Liver (tissue), 9 donors: ENCODE results near the gene RBM23. TPM values are rescaled to one million over a fixed set of nuclear protein-coding genes. Genes with fewer than 3 reads are reported as not detected.

Experiments used
- DNase-seq: peaks from one replicate; pipeline ENCODE4 v3.0.0-alpha.2; 2017; ENCODE audit warnings: low spot score
- H3K27ac ChIP-seq, 2 donors: one replicate each; pipeline ENCODE4 v1.7.0; 2013; ENCODE audit warnings: inconsistent platforms in 2 of 2, low read length in 2 of 2, control low read depth in 1 of 2, low read depth in 1 of 2, mild to moderate bottlenecking in 1 of 2
- H3K27me3 ChIP-seq, 4 donors: one replicate each; pipeline versions ENCODE4 v1.6.1 to v1.7.0; 2013; ENCODE audit warnings: low read length in 3 of 4, inconsistent platforms in 1 of 4, mild to moderate bottlenecking in 1 of 4, moderate library complexity in 1 of 4; ENCODE audit not compliant: control insufficient read depth in 4 of 4, insufficient read depth in 4 of 4
- H3K36me3 ChIP-seq, 4 donors: one replicate each; pipeline versions ENCODE4 v1.6.1 to v1.7.0; 2013; ENCODE audit warnings: low read length in 3 of 4, mild to moderate bottlenecking in 3 of 4, low read depth in 1 of 4, moderate library complexity in 1 of 4; ENCODE audit not compliant: control insufficient read depth in 4 of 4, insufficient read depth in 3 of 4
- H3K4me1 ChIP-seq, 4 donors: one replicate each; pipeline versions ENCODE4 v1.6.1 to v1.7.0; 2013; ENCODE audit warnings: low read length in 3 of 4, mild to moderate bottlenecking in 3 of 4, moderate library complexity in 1 of 4; ENCODE audit not compliant: control insufficient read depth in 4 of 4, insufficient read depth in 4 of 4
- H3K4me3 ChIP-seq, 3 donors: one replicate each; pipeline versions ENCODE4 v1.6.1 to v1.7.0; 2013; ENCODE audit warnings: low read length in 3 of 3, control low read depth in 1 of 3, low read depth in 1 of 3, mild to moderate bottlenecking in 1 of 3
- H3K9ac ChIP-seq, 2 donors: one replicate each; pipeline ENCODE4 v1.7.0; 2013; ENCODE audit warnings: low read length in 2 of 2, mild to moderate bottlenecking in 2 of 2, moderate library complexity in 2 of 2, control low read depth in 1 of 2, low read depth in 1 of 2
- H3K9me3 ChIP-seq, 4 donors: one replicate each; pipeline versions ENCODE4 v1.6.1 to v1.7.0; 2013; ENCODE audit warnings: low read length in 3 of 4; ENCODE audit not compliant: control insufficient read depth in 4 of 4
- EGR1 ChIP-seq, 2 donors: IDR thresholded peaks; 2 replicates each; pipeline ENCODE4 v1.6.1; 2016 to 2018; ENCODE audit warnings: antibody characterized with exemption in 2 of 2, low read depth in 2 of 2
- FOXA1 ChIP-seq: IDR thresholded peaks from 2 replicates; pipeline ENCODE4 v1.6.1; 2016; ENCODE audit warnings: antibody characterized with exemption
- FOXA2 ChIP-seq: IDR thresholded peaks from 2 replicates; pipeline ENCODE4 v1.6.1; 2016; ENCODE audit warnings: antibody characterized with exemption
- GABPA ChIP-seq, 2 donors: IDR thresholded peaks in 1 of 2; conservative IDR thresholded peaks in 1 of 2; 2 replicates each; pipeline ENCODE4 v1.6.1; 2016; ENCODE audit warnings: antibody characterized with exemption in 2 of 2, mild to moderate bottlenecking in 1 of 2, moderate library complexity in 1 of 2
- HNF4A ChIP-seq, 2 donors: conservative IDR thresholded peaks; 2 replicates each; pipeline ENCODE4 v1.6.1; 2016; ENCODE audit warnings: antibody characterized with exemption in 2 of 2, mild to moderate bottlenecking in 2 of 2
- HNF4G ChIP-seq: IDR thresholded peaks from 2 replicates; pipeline ENCODE4 v1.6.1; 2016; ENCODE audit warnings: antibody characterized with exemption
- NR2F2 ChIP-seq: IDR thresholded peaks from 2 replicates; pipeline ENCODE4 v1.6.1; 2016; ENCODE audit warnings: antibody characterized with exemption
- RAD21 ChIP-seq, 2 donors: IDR thresholded peaks; 2 replicates each; pipeline ENCODE4 v1.6.1; 2016; ENCODE audit warnings: antibody characterized with exemption in 2 of 2, mild to moderate bottlenecking in 2 of 2
- REST ChIP-seq: IDR thresholded peaks from 2 replicates; pipeline ENCODE4 v1.6.1; 2016; ENCODE audit warnings: antibody characterized with exemption, mild to moderate bottlenecking
- RXRA ChIP-seq, 2 donors: IDR thresholded peaks; 2 replicates each; pipeline ENCODE4 v1.6.1; 2017 to 2018; ENCODE audit warnings: antibody characterized with exemption in 2 of 2, mild to moderate bottlenecking in 1 of 2
- SP1 ChIP-seq: IDR thresholded peaks from 2 replicates; pipeline ENCODE4 v1.6.1; 2018; ENCODE audit warnings: antibody characterized with exemption, mild to moderate bottlenecking
- TAF1 ChIP-seq: conservative IDR thresholded peaks from 2 replicates; pipeline ENCODE4 v1.6.1; 2016; ENCODE audit warnings: antibody characterized with exemption, mild to moderate bottlenecking
- WGBS: extraction: QIAGEN DNeasy Blood & Tissue Kit; methylation state at CpG from one replicate; pipeline ENCODE4 v1.1.7; 2013; 5-methylcytosine and 5-hydroxymethylcytosine counted together
- polyA plus RNA-seq, 2 donors: library from polyadenylated mRNA; stranded (reverse) in 1 of 2; unstranded in 1 of 2; fragments of 200-250 nt in 1 of 2; fragments of >200 nt in 1 of 2; fragmentation: Nextera tagmentation in 1 of 2; extraction: Ambion mirVana in 1 of 2; gene quantifications; one replicate each; pipeline versions ENCODE4 v1.2.1 to v1.2.3, GENCODE V29; 2013 to 2015
- total RNA-seq, 2 donors: library from RNA; depleted of rRNA; stranded (reverse); fragments of >200 nt; gene quantifications; one replicate each; pipeline ENCODE4 v1.2.3, GENCODE V29; 2014
- TF ChIP-seq, protein P1 (sequence below): IDR thresholded peaks from 2 replicates; pipeline ENCODE4 v1.6.1; 2016; ENCODE audit warnings: antibody characterized with exemption
- TF ChIP-seq, protein P2 (sequence below): IDR thresholded peaks from 2 replicates; pipeline ENCODE4 v1.6.1; 2016; ENCODE audit warnings: antibody characterized with exemption
- donor health status: healthy.
- donor health status: healthy.
- donor health status: healthy.
- donor health status: healthy.
- donor health status: healthy.

Gene RBM23
- total and polyA plus RNA-seq, 4 donors: 22.3 to 242 (median 31.4) TPM

DNA sequence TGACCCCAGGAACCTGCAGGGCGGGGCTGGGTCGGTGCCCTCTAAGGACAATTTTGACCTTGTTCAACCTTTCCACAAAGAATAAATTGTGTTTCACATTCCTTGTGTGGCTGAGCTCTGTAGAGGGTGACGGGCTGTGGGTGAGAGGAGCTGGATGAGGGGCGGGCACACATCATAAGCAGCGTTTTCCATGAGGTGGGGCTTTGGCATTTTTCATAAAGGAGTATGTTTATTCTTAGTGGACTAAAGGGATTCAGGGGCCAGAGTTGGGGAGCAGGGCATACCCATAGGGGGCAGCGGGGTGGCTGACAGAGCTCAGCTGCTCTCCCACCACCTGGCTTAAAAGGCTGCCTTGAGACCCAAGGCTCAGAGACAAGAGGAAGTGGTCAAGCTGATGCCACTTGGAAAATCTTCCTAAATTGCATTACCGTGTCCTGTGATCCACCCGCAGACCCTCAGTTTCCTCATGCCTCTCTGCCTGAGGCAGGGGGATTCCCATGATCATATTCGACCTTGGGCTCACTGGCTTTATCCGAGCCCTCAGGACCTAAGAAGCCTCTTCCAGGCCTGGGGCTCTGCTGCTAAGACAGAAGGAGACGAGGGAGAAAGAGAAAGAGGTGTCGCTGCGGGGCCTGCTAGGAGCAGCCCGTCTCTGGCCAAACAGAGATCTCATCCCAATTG, 71.1 kb downstream of the RBM23 start (continued):
- no peak for TF ChIP-seq RAD21 (IDR thresholded peaks at IDR 0.05)

DNA sequence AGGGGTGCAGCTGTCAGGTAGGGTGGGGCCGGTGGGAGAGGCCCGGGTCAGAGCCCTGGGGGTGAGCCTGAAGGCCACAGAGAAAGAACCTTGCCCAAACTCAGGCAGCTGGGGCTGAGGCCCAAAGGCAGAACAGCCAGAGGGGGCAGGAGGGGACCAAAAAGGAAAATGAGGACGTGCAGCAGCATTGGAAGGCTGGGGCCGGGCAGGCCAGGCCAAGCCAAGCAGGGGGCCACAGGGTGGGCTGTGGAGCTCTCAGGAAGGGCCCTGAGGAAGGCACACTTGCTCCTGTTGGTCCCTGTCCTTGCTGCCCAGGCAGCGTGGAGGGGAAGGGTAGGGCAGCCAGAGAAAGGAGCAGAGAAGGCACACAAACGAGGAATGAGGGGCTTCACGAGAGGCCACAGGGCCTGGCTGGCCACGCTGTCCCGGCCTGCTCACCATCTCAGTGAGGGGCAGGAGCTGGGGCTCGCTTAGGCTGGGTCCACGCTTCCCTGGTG, 72.1 kb downstream of the RBM23 start:
- no peaks in the 10 kb centered on the region for H3K9me3 ChIP-seq
- no peak for DNase-seq
- no peak overlapping the region for H3K9ac ChIP-seq
- H3K4me3 ChIP-seq: no peak overlapping the region
- no peaks in the 10 kb centered on the region for H3K27me3 ChIP-seq
- TF ChIP-seq RAD21 (IDR thresholded peaks at IDR 0.05) (no peak), NR2F2 (no peak), HNF4G (no peak)
- H3K27ac ChIP-seq: no peak overlapping the region
- H3K36me3 ChIP-seq: peaks cover 2 to 12% (median 4%) of the 10 kb centered on the region in 4 donors
- peaks cover 0 to 5% (median 3%) of the 10 kb centered on the region in 4 donors for H3K4me1 ChIP-seq
- WGBS: 91% methylated on average over 11 of the region's 11 CpGs

DNA sequence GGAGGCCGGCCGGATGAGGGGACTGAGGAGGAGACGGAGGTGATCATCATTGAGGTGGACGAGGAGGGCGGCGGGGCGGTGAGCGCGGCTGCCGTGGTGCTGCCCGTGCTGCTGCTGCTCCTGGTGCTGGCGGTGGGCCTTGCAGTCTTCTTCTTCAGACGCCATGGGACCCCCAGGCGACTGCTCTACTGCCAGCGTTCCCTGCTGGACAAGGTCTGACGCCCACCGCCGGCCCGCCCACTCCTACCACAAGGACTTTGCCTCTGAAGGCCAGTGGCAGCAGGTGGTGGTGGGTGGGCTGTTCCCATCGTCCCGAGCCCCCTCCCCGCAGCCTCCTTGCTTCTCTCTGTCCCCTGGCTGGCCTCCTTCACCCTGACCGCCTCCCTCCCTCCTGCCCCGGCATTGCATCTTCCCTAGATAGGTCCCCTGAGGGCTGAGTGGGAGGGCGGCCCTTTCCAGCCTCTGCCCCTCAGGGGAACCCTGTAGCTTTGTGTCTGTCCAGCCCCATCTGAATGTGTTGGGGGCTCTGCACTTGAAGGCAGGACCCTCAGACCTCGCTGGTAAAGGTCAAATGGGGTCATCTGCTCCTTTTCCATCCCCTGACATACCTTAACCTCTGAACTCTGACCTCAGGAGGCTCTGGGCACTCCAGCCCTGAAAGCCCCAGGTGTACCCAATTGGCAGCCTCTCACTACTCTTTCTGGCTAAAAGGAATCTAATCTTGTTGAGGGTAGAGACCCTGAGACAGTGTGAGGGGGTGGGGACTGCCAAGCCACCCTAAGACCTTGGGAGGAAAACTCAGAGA, 72.9 kb downstream of the RBM23 start:
- Histone ChIP-seq H3K4me1 (peaks cover 0 to 5% (median 4%) of the 10 kb centered on the region in 4 donors), H3K4me3 (no peak overlapping the region), H3K27me3 (no peaks in the 10 kb centered on the region), H3K9me3 (no peaks in the 10 kb centered on the region), H3K36me3 (peaks cover 2 to 12% (median 4%) of the 10 kb centered on the region in 4 donors), H3K27ac (no peak overlapping the region), H3K9ac (no peak overlapping the region)
- WGBS: 96% methylated on average over 26 of the region's 26 CpGs
- TF ChIP-seq FOXA2: no peak
- no peak for TF ChIP-seq REST
- TF ChIP-seq HNF4G: no peak
- DNase-seq: no peak

DNA sequence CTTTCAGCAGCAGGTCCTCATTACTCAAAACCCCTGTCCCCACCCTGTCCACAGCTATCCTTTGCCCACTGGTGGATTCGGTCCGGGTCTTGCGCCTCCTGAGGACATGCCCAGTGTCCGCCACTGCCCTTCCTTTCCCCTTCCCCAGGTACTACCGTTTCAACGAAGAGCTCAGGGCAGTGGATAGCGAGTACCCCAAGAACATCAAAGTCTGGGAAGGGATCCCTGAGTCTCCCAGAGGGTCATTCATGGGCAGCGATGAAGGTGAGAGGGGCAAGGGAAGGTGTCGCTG, 73.9 kb downstream of the RBM23 start:
- Histone ChIP-seq H3K27me3 (no peaks in the 10 kb centered on the region), H3K27ac (no peak overlapping the region), H3K36me3 (peaks cover 2 to 12% (median 4%) of the 10 kb centered on the region in 4 donors), H3K4me1 (peaks cover 0 to 5% (median 4%) of the 10 kb centered on the region in 4 donors), H3K9ac (no peak overlapping the region), H3K9me3 (no peaks in the 10 kb centered on the region), H3K4me3 (no peak overlapping the region)
- WGBS: 95% methylated on average over 9 of the region's 9 CpGs
- no peak for DNase-seq
- TF ChIP-seq TAF1 (no peak), HNF4A (conservative IDR thresholded peaks at IDR 0.05) (no peak), HNF4G (no peak), GABPA (IDR thresholded peaks at IDR 0.05 in 1 of 2, conservative IDR thresholded peaks at IDR 0.05 in 1 of 2) (no peak), FOXA2 (no peak), REST (no peak), EGR1 (IDR thresholded peaks at IDR 0.05; ENCODE audit: low read depth in 2 of 2) (no peak), NR2F2 (no peak), SP1 (no peak), RXRA (IDR thresholded peaks at IDR 0.05) (no peak), FOXA1 (no peak)
- TF ChIP-seq, protein P1, sequence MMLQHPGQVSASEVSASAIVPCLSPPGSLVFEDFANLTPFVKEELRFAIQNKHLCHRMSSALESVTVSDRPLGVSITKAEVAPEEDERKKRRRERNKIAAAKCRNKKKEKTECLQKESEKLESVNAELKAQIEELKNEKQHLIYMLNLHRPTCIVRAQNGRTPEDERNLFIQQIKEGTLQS: no peak
- TF ChIP-seq, protein P2, sequence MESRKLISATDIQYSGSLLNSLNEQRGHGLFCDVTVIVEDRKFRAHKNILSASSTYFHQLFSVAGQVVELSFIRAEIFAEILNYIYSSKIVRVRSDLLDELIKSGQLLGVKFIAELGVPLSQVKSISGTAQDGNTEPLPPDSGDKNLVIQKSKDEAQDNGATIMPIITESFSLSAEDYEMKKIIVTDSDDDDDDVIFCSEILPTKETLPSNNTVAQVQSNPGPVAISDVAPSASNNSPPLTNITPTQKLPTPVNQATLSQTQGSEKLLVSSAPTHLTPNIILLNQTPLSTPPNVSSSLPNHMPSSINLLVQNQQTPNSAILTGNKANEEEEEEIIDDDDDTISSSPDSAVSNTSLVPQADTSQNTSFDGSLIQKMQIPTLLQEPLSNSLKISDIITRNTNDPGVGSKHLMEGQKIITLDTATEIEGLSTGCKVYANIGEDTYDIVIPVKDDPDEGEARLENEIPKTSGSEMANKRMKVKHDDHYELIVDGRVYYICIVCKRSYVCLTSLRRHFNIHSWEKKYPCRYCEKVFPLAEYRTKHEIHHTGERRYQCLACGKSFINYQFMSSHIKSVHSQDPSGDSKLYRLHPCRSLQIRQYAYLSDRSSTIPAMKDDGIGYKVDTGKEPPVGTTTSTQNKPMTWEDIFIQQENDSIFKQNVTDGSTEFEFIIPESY: no peak
